ENCODE measurements around the gene EDDM13.

DNA sequence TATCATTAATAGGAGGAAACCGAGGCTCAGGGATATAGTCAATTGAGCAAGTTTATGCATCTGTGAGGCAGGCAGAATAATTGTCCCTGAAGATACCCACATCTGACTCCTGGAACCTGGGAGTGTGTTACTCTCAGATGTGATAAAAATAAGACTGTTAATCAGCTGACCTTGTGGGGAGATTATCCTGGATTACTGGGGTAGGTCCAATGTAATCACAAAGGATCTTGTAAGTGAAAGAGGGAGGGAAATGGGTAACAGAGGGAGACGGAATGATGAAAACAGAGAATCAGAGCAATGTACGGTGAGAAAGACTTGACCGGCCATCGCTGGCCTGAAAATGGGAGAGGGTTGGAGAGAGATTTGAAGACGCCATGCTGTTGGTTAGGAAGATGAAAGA, 3.2 kb upstream of the EDDM13 start:
- no peak for TF ChIP-seq POLR2A (IDR thresholded peaks at IDR 0.05; ENCODE audit: low read depth, low read length)
- no peak for TF ChIP-seq POLR2AphosphoS5 (IDR thresholded peaks at IDR 0.05; ENCODE audit: low read depth, low read length)

All from GM12892 (cell line).